Omental fat pad (tissue), 4 donors: ENCODE results near the gene NCR3LG1. TPM values are rescaled to one million over a fixed set of nuclear protein-coding genes. Genes with fewer than 3 reads are reported as not detected.

Experiments used
- ATAC-seq: fragments of 150-250 bp; one replicate; pipeline ENCODE4 v1.9.1; 2016; ENCODE audit warnings: mild to moderate bottlenecking, moderate library complexity; ENCODE audit not compliant: low FRiP score
- DNase-seq: peaks from one replicate; pipeline ENCODE4 v3.0.0-alpha.2; 2019; ENCODE audit warnings: low spot score
- CTCF ChIP-seq, 3 donors: fragments of 450-650 bp; IDR thresholded peaks; one replicate each; pipeline ENCODE4 v1.5.1; 2016 to 2017; ENCODE audit warnings: antibody characterized with exemption in 3 of 3, mild to moderate bottlenecking in 3 of 3, moderate library complexity in 2 of 3
- total RNA-seq, 4 donors: library from RNA; depleted of rRNA; stranded (reverse); fragments of >200 nt; gene quantifications; one replicate each; pipeline ENCODE4 v1.1.0, GENCODE V29; 2016

Gene NCR3LG1
- total RNA-seq, 4 donors from 2014 or later, result 3.5 to 23.9 (median 11.0) TPM

DNA sequence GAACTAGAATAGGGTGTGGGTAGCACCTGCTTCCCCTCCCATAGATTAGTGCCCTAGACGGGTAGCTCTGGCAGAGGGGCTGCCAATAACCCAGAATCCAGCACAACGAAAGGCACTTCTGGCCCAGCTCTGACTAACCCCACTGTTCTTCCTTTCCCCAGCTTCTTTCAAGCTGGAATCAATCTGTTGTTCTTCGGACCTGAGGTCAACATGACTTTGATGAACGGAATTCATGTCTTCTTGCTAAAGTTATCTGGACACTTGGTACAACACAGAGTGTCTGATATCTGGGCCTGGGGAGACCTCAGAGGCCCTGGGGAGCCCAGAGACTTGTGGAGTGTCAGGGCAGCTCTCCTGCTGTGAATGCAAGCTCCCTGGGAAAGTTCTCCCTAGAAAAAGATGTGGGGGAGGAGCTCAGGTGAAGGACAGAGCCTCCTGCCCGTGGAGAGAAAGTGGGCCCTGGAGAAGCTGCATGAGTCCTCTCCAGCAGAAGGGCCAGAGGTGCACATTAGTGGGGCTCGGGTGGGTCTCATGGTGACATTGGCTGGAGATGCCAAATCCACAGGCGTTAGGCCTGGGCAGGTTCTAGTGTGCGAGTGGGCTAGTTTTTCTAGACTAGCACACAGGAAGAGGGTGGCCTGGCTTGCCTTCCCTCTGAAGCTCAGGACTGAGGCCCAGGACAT, 30.6 kb downstream of the NCR3LG1 start:
- DNase-seq, result no peak
- no peak for ATAC-seq
- TF ChIP-seq CTCF (IDR thresholded peaks at IDR 0.05), result no peak

DNA sequence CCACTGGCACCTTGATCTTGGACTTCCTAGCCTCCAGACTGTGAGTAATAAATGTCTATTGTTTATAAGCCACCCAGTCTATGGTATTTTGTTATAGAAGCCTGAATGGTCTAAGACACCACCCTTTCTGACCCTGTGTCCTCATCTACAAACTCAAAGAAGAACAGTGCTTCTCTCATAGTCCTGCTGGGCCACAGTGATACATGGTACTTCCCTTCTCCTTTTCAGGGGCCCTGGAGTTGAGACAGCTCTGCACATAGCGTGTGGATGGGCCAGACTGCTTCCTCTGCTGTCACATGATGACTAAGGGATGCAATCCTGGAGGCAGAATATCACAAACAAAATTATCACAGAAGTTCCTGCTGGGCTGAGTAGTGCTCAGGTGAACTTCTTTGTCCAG, 31.9 kb downstream of the NCR3LG1 start:
- no peak for DNase-seq
- no peak for ATAC-seq
- TF ChIP-seq CTCF (IDR thresholded peaks at IDR 0.05), result no peak

GRCh38 chr11:17384002-17384511, 32.5 kb downstream of the NCR3LG1 start:
- peak in 1 of 3 donors; percentile 80 for TF ChIP-seq CTCF (IDR thresholded peaks at IDR 0.05)
- no peak for DNase-seq
- peak; percentile 45 for ATAC-seq

DNA sequence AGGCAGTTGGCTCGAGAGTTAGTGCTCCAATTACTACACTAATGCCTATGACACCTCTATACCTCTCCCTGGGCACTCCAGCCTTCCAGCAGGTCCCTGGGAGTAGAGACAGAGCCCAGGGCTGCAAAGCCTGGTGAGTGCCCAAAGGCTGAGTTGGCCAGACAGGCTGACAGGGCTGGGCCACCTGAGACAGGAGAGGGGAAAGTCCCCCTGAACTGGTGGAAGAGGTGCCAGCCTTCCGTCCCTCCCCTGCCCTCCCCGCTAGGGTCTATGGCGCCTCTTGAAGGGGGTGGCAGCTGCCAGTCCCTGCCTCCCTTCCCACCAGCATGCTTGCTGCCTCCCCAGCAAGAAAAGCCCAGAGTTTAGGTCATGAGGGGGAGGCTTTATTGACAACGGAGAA, 33.9 kb downstream of the NCR3LG1 start:
- no peak for ATAC-seq
- no peak for TF ChIP-seq CTCF (IDR thresholded peaks at IDR 0.05)
- DNase-seq, result no peak

- no peak for DNase-seq
- no peak for ATAC-seq
- no peak for TF ChIP-seq CTCF (IDR thresholded peaks at IDR 0.05)
These were observed 34.3 kb downstream of the NCR3LG1 start for GRCh38 chr11:17385926-17386325.

DNA sequence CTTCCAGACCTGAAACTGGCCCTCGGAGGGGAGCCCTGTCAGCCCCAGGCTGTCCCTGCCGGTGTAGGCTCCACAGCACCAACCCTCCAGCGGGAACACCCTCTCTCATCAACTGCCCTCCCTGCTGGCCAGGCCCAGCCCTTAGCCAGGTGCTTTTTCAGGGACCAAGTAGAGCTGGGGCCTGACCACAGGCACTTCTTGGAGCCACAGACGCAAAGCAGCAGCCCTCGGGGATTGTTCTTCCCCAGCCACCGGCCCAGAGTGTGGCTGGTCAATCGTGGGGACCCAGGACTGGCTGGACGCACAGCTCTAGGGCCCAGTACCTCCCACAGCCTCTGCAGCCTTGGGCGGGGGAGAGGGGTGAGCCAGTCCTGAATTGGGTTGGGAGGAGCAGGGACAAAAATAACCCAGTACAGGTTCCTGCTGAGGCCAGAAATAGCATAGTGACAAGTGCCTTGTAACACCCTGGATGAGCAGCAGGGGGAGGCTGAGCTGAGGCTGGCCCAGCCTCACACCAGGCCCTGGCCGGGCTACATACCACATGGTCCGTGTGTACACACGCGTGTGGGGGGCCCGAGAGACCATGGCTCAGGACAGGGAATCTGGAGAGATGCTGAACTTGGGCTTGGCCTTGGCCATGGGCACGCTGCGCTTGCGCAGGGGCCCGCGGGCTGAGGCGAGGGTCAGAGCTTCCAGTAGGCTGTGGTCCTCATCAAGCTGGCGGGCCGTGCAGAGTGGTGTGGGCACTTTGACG, 34.9 kb downstream of the NCR3LG1 start:
- DNase-seq (no peak), ATAC-seq (no peak)
- TF ChIP-seq CTCF (IDR thresholded peaks at IDR 0.05), result peak in 1 of 3 donors; percentile 14
